Esophagus squamous epithelium (tissue), 4 donors: Measurements from ENCODE around the gene HMHB1.

ENCODE experiments used
- POLR2A ChIP-seq, 4 donors: fragments of 450-650 bp; IDR thresholded peaks; one replicate each; pipeline ENCODE4 v1.6.1; 2017; ENCODE audit warnings: antibody characterized with exemption in 4 of 4, mild to moderate bottlenecking in 4 of 4, moderate library complexity in 3 of 4
- TF ChIP-seq, protein P1 (sequence below), 6 experiments: fragments of 450-650 bp in 4 of 6; fragments of 200-600 bp in 2 of 6; sonication (generic) in 2 of 6; IDR thresholded peaks; one replicate each; pipeline ENCODE4 v1.5.1; 2016 to 2019; ENCODE audit warnings: antibody characterized with exemption in 6 of 6, mild to moderate bottlenecking in 4 of 6, moderate library complexity in 4 of 6

DNA sequence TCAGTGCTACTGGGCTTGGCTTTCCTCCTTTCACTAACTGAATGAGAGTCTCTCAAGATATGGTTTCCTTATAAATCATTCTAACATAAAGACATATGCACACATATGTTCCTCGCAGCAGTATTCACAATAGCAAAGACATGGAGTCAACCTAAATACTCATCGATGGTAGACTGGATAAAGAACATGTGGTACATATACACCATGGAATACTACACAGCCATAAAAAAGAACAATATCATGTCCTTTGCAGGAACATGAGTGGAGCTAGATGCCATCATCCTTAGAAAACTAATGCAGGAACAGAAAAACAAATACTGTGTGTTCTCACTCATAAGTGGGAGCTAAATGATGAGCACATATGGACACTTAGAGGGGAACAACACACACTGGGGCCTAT lies 32.5 kb upstream of the HMHB1 start:
- no peak for TF ChIP-seq POLR2A (IDR thresholded peaks at IDR 0.05)
- TF ChIP-seq, protein P1, sequence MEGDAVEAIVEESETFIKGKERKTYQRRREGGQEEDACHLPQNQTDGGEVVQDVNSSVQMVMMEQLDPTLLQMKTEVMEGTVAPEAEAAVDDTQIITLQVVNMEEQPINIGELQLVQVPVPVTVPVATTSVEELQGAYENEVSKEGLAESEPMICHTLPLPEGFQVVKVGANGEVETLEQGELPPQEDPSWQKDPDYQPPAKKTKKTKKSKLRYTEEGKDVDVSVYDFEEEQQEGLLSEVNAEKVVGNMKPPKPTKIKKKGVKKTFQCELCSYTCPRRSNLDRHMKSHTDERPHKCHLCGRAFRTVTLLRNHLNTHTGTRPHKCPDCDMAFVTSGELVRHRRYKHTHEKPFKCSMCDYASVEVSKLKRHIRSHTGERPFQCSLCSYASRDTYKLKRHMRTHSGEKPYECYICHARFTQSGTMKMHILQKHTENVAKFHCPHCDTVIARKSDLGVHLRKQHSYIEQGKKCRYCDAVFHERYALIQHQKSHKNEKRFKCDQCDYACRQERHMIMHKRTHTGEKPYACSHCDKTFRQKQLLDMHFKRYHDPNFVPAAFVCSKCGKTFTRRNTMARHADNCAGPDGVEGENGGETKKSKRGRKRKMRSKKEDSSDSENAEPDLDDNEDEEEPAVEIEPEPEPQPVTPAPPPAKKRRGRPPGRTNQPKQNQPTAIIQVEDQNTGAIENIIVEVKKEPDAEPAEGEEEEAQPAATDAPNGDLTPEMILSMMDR (IDR thresholded peaks at IDR 0.05), result no peak
